HG02642 (cell line): ENCODE measurements around the gene CHST8.
"Not testable (repeated sequence)": the region's sequence is repeated elsewhere in the genome, so short reads cannot be mapped to it uniquely, and the experiment has no call there.

ENCODE experiments used
- ATAC-seq: cut with Tn5 transposase; IDR thresholded peaks from one replicate; pipeline ENCODE4 v1.9.1; 2021; ENCODE audit warnings: mild to moderate bottlenecking; ENCODE audit not compliant: unreplicated experiment, poor library complexity

Gene CHST8

DNA sequence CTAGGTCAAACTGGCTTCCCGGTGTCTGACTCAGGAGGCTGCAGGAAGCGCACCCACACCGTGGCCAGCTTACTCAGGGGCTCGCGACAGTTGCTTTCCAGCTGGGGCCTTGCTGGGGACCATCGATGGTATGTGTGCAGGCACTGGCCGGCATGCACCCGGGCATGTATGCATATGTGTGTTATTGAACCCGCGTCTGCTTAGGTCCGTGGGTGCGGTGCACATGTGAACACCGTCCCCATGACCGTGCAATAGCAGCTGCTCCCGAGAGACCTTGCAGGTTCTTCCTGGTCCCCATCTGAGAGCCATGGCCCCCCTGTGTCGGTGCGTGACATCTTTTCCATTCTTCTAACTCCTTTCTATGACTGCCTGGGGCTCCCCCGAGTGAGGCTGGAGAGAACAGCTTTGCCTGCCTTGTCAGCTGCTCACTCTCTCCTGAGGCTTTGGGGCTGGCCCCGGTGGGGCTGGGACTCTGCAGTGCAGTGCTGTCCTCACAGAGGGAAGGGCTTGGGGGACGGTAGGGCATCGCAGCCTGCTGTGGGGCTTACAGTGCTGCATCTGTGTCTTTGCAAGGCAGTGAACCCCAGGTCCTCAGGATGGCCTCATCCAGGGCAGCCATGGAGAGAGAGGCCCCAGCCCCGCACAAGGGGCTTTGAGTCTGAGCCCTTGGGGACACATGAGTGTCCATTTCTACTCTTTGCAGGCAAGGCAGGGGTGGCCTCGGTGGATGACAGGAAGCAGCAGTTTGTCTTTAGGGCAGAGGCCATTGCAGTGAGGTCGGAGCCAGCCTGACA is 65.1 kb downstream of the CHST8 start:
- ATAC-seq: no peak

DNA sequence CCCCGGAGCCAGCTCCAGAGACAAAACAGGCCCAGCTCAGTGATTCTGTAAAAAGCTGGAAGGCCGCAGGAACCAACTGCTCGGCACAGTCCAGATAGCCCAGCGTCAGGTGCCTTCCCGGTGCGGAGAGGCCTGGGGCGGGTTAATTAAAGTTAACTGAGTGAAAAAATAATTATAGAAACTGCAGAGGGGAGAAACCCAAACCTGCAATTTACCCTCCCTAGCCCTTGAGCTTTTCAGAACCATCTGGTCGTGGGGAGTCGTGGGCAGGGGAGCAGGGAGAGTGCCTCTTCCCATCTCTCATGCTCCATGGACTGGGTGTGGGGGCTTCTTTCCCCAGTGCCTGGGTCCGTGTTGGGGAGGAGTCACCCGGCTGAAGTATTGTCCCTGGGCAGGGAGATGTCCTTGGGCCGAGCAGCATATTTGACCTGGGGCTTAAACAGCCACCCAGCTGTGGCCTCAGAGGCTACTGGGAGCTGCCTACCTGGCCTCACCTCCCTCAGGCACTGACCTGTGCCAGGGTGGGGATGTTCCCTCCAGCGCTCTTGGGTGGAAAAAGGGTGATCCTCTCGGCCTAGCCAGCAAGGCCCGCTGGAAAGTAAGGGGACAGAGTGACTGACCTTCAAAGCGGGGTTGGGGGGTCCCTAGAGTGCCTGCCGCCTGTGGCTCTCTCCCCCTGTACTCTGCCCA is 65.9 kb downstream of the CHST8 start:
- ATAC-seq: no peak

DNA sequence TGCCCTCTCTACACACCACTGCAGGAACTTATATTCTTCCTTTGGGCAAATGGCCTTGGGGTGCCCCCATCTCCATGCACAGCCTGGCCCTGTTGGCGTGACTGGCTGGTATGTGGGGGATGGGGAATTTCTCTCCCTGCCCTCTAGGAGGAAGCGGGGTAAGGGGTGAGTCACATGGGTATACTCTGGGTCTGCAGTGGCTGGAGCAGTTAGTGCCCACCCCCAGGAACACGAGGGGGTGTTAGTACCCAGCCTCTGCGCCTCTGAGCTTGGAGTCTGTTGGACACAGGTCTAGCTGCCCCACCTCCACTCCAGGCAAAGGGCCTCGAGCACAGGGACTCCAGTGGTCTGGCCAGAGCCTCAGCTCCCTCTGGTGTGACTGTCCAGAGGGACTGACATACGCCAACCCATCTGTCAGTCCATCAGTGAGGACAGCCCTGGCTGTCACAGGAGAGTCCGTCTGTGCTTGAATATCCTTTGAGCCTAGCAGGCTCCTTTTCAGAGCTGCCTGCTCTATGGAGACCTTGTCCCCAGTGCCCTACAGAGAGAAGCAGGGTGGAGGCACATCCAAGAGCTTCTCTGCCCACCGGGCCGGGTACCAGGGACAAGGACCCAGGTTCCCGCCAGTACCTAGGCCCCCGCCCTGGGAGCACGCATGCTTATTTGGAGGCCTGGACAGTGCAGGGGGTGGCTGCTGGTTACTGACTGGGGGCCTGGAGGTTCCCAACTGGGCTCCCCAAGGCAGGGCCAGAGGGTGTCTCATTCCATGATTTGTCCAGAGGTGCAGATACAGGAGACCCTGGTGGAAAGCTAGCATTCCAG is 66.6 kb downstream of the CHST8 start:
- ATAC-seq: no peak

DNA sequence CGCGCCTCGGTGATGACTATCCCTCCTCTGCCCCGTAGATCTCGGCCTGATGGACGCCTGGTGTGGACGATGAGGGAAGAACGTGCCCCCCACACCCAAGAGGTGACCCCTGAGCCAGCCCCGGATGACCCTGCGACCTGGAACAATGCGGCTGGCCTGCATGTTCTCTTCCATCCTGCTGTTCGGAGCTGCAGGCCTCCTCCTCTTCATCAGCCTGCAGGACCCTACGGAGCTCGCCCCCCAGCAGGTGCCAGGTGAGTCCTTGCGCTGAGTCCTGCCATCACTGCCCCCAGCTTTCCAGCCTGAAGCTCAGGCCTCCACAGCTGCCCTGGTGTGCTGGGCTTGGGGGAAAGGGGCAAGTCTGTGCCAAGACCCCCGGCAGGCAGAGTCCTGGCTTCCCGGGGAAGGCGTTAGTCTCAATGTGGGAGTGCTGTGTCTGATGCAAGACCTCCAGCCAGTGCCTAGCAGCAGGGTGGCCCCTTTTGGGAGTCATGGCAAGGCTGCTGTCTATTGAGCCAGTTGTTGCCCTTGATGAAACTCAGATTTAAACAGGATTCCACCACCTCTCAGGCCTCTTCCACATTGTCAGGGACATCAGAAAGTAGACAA is 67.5 kb downstream of the CHST8 start:
- no peak for ATAC-seq

DNA sequence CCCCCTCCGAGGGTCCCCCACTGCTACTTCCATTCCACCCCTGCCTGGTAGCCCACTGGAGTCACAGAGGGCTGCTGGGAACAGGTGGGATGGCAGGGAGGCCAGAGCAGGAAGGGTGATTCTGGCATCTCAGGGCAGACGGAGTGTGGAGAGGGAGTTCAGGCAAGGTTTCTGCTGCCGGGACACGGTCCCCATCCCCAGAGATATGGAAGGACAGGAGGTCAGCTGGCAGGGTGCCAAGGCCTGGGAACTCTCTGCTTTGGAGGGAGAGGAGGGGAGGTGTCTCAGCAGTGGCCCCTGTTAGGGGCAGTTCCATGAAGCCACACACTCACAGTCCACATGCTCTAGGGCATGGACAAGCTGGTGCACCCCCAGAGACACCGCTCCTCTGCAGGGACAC is 68.1 kb downstream of the CHST8 start:
- ATAC-seq: no peak

DNA sequence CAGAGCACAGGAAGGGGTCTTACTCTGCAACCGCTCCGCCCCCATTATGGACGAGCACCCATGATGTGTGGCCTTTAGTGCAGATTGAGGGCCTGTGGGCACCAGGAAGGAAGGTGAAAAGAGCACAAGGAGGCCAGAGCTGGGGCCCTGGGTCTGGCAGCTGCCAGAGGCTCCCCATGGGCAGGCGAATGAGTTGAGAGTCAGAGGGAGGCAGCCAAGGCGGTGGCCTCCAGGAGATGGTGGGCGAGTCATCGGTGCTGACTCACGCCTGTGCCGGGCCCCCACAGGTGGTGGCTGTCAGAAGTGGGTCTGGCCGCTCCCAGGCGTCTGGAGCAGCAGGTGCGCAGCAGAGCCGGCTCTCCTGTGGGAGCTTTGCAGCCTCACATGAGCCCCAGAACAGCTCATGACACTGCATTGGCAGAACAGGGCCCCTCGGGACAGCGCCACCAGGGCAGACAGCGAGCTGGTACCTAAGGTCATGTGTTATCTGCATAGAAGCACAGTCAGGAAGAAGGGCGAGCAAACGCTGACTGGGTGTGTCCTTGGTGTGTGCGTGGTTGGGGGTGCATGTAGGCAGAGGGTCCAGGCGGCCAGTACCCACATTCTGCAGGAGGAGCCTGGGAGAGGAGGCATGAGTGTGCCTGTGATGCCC is 68.8 kb downstream of the CHST8 start:
- ATAC-seq: no peak

DNA sequence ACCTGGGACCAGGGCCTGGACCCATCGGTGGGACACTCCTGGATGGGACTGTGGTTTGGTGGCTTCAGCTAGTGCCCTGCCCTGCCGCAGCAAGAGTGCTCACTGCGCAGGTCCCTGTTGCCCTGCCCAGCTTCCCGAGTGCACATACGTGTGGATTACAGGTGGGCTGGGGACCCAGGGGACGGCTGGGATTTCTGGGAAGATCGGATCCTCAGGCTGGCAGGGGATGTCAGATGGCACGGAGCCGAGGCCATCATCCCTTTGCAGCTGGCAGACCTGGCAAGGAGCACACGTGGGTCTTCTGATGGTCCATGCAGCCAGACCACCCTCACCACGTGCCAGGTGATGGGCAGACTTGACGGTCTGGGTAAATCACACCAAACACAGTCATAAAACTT is 69.3 kb downstream of the CHST8 start:
- no peak for ATAC-seq

DNA sequence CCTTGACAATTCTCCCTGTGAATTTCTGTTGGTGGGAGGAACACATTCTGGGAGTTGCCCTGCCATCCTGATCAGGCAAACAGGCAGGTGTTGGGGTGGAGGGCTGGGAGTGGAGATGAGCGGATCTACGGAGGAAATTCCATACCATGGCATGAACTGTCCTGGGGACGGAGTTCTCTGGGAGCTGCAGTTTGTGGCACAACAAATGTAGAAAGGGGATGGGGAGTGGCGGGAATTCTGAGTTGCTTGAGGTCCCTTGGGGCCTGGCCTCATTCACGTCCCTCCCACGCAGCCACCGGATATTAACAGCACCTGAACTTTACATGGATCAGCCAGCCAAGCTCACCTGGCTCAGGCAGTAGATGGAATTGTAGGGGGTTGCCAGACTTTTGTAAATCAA is 70.0 kb downstream of the CHST8 start:
- no peak for ATAC-seq

DNA sequence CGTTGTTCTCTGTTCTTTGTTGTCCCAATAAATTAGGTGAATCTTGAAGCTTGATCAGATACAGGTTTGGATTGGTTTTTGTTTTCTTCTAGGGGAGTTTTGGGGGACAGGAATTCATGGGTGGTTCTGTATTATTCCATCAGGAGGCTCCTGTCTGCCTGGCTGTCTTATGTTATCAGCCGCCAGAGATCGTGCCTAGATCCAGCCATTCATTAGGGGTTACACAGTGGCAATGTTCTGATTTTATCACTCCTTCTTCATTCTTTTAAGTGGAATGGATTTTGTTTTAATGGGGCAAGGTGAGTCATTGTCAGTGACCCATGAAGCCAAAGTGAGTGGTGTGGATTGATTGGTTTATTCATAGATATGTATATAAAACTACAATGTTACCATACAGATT is 71.9 kb downstream of the CHST8 start:
- ATAC-seq: no peak

DNA sequence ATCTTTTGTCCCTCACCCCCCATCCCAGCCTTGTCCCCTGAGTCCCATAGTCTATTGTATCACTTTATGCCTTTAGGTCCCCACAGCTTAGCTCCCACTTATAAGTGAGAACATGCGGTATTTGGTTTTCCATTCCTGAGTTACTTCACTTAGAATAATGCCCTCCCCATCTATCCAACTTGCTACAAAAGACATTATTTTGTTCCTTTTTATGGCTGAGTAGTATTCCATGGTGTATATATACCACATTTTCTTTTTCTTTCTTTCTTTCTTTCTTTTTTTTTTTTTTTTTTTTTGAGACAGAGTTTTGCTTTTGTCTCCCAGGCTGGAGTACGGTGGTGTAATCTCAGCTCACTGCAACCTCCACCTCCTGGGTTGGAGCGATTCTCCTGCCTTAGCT is 73.8 kb downstream of the CHST8 start:
- not testable (repeated sequence) for ATAC-seq

DNA sequence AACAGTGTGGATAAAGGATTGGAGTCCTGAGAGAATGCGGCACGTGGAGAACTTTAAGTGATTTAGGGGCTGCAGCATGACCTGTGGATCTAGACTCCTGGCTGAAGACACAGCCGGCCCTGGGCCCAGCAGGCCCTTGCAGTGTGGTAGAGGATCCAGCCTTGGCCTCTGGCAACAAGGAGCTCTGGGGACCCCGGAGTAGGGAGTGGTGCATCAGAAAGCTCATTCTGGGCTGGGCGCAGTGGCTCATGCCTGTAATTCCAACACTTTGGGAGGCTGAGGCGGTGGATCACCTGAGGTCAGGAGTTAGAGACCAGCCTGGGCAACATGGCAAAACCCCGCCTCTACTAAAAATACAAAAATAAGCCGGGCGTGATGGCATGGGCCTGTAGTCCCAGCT is 76.0 kb downstream of the CHST8 start:
- ATAC-seq: no peak

DNA sequence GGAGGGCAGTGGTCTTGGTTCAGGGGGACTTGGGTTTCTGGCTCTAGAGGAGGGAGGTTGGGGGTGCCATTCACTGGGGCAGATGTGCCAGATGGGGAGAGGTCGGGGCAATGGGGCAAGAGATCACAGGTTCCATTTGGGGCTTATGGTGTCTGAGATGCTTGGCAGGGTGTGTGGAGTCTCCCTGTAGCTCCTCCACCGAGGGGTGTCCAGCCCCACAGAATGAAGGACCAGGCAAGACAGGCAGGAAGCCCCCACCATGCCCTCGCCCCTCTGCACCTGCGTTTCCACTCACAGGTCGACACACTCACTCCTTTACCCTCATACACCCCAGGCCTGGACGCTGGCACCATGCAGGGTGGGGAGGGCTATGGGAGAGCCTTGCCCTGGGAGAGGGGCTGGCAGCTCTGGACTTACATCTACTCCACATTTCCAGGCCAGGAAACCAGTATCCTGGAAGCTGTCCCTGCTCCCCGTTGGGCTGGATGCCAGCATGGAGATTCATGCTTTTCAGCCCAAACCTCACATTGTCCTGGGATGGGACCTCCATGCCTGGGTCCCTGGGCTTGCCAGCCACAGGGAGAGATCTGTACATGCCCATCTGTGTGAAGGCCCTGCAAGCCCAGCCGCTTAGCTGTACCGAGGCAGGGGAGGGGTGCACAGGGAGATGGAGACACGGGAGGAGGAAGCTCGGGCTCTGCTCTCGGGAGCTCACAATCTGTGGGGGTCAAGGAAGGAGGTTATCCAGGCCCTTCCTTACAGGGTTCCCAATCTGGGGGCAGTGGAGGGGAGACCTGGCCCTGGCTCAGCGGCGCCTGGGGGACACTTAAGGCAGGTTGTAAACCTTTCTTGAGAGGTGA is 77.1 kb downstream of the CHST8 start:
- no peak for ATAC-seq

DNA sequence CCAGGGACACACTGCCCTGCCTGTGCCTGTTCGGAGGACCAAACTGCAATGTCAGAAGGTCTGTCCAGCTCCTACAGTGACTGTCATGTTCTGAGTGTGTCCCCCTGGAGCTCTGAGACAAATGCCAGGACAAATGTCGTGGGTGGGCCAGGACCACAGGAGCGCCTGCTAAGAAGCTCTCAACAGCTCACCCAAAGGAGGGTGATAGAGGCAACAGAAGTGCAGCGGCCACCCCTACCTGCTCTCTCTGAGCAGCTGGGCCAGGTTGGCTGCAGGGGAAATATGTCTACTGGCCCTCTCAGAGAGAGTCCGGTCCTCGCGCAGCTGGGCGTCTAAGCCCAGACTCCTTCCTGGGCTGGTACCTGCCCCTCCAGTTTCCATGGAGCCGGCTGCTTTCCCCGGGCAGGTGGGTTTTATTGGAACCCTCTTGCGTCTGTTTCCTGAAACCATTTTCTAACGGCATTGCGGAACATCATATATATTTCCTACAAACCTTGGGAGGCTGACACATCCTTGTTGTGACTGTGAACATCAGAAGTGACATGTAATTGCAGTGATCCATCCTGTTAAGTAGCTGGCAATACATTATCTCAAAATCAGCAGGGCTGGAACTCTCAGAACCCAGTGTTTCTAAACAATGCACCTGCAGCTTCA is 78.1 kb downstream of the CHST8 start:
- no peak for ATAC-seq

DNA sequence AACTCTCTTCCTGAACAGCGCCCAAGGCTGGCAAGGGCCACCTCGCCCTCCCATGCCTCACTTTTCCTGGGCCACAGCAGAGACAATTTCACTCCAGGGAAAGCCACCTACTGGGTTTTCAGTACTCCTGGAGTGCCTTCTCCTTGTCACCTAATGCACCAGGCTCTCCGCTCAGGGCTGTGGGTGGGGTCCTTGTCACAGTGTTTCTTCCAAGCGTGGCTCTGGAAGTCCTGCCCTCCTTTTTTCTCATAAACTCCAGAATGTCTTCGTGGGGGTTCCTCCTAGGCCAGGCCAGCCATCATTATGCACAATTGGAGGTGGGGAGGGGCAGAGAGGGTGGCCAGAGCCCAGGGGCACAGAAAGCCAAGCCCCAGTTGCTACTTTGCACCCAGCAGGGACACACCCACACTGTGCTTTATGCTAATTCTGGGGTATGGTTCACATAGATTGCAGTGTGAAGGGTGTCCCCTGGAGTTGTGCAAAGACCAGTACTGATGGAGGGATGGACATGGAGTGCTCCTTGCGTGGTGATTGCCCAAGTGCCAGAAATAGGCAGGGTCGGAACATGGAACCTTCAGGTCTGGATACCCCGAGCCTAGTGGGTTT is 78.8 kb downstream of the CHST8 start:
- ATAC-seq: no peak

DNA sequence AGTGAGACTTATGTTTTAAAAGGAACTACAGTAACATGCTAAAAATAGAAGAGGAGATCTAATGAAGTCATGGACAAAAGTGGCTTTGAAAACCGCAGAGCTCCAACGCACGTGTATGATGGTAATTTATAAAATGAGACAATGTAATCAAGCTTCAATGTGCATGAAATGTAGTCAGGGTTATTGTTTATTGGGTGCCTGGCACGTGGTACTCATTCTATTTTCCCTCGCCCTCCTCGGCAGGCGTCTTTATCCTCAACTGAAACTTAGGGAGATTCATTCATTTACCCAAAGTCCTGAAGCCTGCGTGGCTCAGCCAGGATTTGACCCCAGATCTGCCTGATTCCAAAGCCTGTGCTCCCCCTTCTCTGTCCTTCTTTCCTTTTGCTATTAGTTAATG is 79.8 kb downstream of the CHST8 start:
- no peak for ATAC-seq

DNA sequence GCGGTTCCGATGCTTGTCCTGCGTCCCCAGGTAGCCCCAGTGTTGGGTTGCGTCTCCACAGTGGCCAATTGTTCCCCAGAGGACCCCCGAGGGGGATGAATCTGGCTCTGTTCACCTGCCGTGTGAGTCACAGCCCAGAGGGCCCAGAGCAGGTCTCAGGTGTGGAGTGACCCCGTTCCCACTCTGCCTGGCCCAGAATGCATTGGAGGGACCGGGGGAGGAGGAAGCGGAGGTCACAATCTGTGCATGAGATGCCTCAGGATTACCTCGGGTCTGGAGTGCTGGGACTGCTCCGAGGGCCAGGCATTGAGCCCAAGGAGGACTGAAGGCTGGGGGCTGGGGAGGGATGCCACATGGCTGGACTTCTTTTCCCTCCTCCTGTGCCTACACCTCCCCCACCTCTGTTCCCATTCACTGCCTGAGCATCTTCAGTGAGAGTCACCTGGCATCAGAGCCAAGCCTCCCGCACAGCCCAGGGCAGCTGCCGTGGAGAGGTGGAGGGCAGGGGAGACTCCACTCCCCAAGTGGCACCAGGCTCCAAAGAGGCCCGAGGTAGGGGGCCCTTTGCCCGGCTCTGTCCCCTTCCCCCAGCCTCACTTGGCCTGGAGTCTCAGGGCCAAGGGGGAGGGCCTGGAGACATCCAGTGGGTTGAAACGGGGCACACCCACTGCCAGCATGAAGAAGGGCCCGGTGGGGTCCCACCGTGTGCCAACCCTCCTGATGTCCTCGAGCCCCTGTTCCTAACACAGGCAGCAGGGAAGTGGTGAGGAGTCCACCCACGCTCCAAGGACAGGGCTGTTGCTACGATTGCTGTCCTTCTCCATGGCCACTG is 81.1 kb downstream of the CHST8 start:
- ATAC-seq: no peak

DNA sequence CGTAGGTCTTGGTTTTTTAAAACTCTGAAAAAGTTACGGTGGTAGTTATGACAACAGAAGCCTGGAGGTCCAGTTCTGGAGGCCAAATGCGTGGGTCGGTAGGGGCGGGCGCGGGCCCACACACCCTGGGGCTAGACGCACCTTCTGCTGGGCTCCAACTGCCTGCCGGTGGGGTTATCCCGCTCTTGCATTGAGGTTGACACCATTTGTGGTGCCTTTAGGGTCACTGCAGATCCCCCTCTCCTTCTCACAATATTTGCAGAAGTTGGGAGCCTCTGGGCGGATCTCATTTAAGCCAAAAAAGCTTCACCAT is 81.6 kb downstream of the CHST8 start:
- no peak for ATAC-seq

DNA sequence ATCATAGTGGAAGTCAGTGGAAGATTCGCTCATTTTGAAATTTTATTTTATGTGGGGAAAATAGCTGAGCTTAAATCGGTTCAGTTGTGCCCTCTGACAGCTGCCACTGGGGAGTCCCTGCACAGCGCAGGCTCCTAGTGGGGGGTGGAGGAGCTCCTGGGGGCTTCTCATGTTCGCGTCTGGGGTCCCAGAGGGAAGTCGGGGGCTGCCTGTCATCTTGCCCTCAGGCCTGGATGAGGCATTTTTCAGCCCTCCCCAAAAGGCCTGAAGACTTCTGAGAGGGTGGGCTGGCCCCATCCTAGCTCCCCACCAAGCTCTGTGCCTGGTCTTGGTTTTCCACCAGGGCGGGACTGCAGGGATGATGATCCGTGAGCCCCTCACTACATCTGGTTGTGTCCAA is 82.1 kb downstream of the CHST8 start:
- no peak for ATAC-seq
